GM19397 (cell line): ENCODE results near the gene GPR176.

Experiments used
- ATAC-seq: cut with Tn5 transposase; IDR thresholded peaks from one replicate; pipeline ENCODE4 v1.9.1; 2021; ENCODE audit warnings: mild to moderate bottlenecking, moderate library complexity; ENCODE audit not compliant: unreplicated experiment

The GPR176 gene

DNA sequence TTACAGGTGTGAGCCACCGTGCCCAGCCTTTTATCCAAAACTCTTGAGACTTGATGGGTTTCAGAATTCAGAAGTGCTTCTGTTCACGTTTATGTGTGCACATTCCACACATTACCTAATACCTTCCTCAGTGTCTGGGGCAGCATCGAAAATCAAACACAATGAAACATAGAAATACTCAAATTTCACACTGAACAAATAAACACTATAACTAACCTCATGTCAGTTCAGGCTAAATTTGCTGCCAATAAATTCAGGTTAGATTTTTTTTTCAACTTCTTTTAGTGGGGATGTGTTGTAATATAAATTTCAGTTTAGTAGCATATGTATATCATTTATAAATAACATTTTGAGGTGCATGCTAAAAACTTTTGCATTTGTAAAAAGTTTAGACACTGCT is 16.6 kb upstream of the GPR176 start:
- ATAC-seq: no peak

DNA sequence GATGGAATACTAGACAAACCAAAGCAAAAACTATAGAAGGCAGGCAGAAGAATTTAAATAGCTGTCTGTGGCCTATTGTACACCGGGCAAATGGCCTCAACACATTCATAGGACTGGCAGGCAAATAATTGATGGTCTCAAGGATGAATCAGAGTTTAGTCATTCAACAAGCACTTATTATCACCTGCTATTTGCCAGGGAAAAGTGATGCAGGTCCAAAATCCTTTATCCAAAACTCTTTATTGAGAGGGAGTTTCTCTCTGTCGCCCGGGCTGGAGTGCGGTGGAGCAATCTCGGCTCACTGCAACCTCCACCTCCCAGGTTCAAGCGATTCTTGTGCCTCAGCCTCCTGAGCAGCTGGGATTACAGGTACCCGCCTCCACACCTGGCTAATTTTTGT is 16.1 kb upstream of the GPR176 start:
- no peak for ATAC-seq

GRCh38 chr15:39935241-39935640 is 15.2 kb upstream of the GPR176 start:
- ATAC-seq: no peak

- ATAC-seq: peak; percentile 2
Measured at GRCh38 chr15:39934397-39935071, 14.5 kb upstream of the GPR176 start.

DNA sequence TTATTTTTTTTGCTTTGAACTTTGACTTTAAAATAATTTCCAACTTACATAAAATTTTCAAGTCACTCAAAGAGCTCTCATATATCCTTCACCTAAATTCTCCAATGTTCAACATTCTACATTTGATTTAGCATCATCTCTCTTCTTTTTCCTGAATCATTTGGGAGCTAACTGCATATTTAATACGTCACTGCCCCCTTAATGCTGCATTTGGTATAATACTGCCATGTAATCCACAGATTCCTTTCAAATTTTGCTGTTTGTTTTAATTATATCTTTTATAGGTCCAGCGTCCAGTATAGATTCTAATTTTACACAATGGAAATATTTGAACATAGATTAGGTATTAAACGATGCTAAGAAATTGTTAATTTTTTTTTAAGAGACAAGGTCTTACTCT is 11.5 kb upstream of the GPR176 start:
- ATAC-seq: no peak

- no peak for ATAC-seq
Measured at GRCh38 chr15:39926526-39926925, 6.5 kb upstream of the GPR176 start.

DNA sequence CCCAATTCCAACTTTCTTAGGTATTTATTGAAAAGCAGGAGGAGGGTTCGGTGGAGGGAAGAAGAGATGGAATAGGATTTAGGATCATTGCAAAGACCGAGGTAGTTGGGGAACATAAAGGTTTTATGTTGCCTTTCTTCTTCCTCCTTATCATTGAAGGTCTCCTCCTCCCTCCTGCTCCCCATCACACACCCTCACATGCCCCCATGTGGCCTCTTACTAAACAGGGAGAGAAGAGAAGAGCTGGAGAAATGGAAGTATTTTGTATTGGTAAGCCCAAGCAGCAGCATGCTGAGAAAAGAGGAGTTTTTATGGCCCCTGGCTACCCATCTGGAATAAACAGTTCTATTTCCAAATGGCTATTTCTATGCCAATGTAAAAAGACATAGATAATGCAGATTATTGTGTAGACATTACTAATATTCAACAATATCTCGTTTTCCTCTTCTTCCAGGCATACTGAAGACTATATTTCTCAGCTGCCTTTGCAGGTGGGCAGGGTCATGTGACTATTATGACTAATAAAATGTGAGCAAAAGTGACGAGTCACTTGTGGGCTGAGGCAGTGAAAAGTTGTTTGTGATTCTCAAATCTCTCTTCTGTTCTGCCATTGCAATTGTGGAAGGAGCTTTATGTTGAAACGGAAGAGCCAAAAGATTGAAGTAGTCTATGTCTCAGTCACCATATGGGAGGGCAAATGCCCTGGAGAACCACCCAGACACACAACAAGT is 5.2 kb upstream of the GPR176 start:
- ATAC-seq: no peak

- ATAC-seq: no peak
Measured at GRCh38 chr15:39924437-39924836, 4.4 kb upstream of the GPR176 start.

DNA sequence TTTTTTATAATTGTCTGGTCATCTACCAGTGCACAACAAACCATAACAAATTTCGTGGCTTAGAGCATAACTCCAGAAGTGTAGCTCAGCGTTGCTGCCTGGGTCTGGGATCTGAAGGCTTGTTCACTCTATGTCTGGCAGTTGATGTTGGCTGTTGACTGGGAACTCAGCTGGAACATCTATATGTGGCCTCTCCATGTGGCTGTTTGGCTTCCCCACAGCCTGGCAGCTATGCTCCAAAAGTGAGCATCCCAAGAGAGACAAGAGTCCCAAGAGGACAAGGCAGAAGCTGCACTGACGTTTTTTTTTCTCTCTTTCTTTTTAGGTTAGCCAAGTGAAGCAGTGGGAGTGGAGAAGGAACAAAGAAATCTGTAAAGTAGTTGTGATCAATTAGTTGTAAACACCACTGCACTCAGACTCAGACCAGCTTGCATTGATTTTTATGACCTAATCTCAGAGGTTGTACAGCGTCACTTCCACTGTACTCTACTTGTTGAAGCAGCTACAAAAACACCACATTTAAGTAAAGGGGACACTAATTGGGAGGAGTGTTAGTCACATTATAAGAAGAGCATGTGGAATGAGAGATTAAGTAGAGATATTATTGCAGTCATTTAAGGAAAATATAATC is 2.5 kb upstream of the GPR176 start:
- no peak for ATAC-seq

GRCh38 chr15:39921274-39921638 is 1.2 kb upstream of the GPR176 start:
- ATAC-seq: no peak

DNA sequence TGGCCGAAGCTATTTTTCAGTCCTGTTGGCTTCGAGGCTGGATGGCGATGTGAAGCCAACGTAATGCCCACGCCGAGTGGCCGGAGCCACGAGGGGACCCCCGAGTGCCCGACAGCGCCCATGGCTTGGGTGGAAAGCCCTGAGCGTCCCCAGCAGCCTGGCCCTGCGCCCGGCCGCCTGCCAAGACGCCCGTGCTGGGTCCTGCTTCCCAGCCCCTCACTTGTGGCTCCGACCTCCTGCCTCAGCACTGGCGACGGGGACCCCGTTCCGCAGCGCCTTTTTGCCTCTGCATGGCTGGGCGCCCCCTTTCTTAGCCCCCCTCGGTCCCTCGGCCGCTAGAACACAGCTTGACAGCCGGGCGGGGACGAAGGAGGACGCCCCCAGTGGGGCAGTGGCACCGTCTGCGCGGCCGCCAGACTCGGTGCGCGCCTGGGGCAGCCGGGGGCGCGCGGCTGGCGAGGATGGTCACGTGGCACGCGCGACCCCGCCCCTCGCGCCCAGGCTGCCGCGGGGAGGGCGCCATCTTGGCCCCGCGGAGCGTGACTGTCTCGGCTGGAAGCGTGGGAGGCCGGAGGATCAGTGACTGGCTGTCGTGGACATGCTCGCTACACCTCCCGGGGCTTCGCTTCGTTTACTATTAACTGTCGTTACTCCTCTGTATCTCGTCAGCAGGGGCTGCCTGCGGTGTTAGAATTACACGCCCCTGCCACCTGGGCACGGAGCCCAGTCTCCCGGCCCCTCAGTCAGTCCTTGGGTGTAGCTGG is 626 bp upstream of the GPR176 start:
- ATAC-seq: peak; percentile 91

- no peak for ATAC-seq
Measured at GRCh38 chr15:39919411-39919747, 687 bp downstream of the GPR176 start.

- no peak for ATAC-seq
Measured at GRCh38 chr15:39918688-39919385, 1.2 kb downstream of the GPR176 start.

- ATAC-seq: no peak
Measured at GRCh38 chr15:39914977-39915376, 5.1 kb downstream of the GPR176 start.

GRCh38 chr15:39909007-39909406 is 11.1 kb downstream of the GPR176 start:
- ATAC-seq: no peak

DNA sequence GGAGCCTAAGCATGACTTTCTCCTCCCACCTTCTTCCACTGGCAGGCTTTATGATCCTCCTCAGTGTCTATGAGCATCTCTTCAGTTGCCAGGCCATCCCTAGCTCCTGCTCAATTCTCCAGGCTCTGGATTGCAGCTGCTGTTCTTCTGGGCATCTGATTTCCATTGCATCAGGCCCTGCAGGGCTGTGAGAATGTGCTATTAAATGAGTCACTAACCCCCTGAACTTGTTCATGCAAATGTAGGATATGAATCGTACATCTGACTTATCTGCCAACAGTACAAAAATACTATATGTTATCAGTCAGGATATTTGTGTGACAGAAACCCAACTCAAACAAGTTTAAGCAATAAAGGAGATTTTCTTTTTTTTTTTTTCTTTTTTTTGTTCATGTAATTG is 11.9 kb downstream of the GPR176 start:
- no peak for ATAC-seq

GRCh38 chr15:39907216-39907615 is 12.8 kb downstream of the GPR176 start:
- ATAC-seq: no peak

GRCh38 chr15:39904115-39904514 is 16.0 kb downstream of the GPR176 start:
- ATAC-seq: no peak

- no peak for ATAC-seq
Measured at GRCh38 chr15:39898317-39898716, 21.7 kb downstream of the GPR176 start.

- ATAC-seq: no peak
Measured at GRCh38 chr15:39896846-39897245, 23.2 kb downstream of the GPR176 start.

DNA sequence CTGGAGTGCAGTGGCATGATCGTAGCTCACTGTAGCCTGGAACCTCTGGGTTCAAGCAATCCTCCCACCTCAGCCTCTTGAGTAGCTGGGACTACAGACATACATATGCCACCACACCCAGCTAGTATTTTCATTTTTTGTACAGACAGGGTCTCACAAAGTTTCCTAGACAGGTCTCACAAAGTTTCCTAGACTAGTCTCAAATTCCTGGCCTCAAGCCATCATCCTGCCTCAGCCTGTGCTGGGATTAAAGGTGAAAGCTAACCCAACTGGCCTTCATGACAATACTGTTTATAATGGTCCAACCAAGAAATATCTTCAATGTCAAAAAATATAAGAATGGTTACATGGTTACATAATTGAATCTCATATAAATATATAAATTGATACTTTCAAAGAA is 24.0 kb downstream of the GPR176 start:
- ATAC-seq: no peak
